KOPT-K1 (cell line): ENCODE results near the gene FUT8.

ENCODE experiments used
- H3K27ac ChIP-seq: fragments of 200-600 bp; sonication (generic); 2 replicates; pipeline ENCODE4 v1.5.1; 2016; ENCODE audit warnings: antibody characterized with exemption, mild to moderate bottlenecking, low read depth, low read length; ENCODE audit not compliant: poor library complexity, severe bottlenecking
- H3K36me3 ChIP-seq: fragments of 200-600 bp; sonication (generic); 2 replicates; pipeline ENCODE4 v1.5.1; 2017; ENCODE audit warnings: antibody characterized with exemption, mild to moderate bottlenecking, low read length, moderate library complexity; ENCODE audit not compliant: insufficient read depth
- H3K9me3 ChIP-seq: fragments of 200-600 bp; sonication (generic); 2 replicates; pipeline ENCODE4 v1.5.1; 2017; ENCODE audit warnings: antibody characterized with exemption, low read length, mild to moderate bottlenecking; ENCODE audit not compliant: insufficient read depth, poor library complexity, severe bottlenecking

FUT8 gene

GRCh38 chr14:65412032-65412846 is at the start of gene FUT8:
TSS of gene FUT8 (plus strand) at chr14:65412730. CDS start at chr14:65561564, 148,834 bp downstream.
- H3K9me3 ChIP-seq = no peaks in the 10 kb centered on the region
- no peaks in the 10 kb centered on the region; the same call in 1 of the 2 replicates for H3K36me3 ChIP-seq
- H3K27ac ChIP-seq = peak within 1 kb of the TSS; percentile 92

DNA sequence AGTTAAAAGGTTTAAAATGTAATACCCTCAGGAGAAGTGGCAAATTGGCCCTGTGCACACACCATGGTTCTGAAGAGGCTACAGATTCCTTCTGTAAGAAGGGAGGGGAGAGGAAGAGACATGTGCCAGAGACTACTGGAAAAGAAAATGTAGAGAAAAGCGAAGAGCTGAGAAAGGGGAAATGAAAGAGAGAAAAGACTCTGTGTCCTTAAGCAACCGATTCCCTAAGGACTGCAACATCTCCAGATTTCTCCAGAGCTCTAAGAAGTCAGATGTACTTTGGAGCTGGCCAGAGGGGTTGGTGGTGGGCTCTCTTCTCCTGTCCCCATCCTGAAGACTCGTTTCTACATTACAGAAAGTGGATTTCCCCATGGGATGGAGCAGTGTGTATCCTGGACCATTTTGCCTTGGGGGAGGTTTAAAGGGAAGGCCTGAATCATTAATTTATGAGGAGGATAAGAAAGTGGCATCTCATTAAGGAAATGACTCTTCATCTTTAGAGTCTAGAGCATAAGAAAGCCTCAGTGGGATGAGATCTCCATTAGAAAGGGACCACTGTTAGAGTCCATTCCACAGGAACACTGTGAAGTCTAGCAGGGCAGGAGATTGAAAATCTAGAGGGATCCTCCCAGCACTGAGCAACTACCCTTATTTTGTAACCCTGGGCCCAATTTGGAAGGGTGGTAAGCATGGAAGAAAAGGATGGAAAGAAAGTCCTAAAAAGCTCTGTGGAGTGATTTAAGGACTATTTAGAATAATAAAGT is 45.5 kb upstream of the FUT8 start:
- no peak overlapping the region for H3K27ac ChIP-seq
- H3K9me3 ChIP-seq = no peaks in the 10 kb centered on the region
- H3K36me3 ChIP-seq = no peaks in the 10 kb centered on the region

DNA sequence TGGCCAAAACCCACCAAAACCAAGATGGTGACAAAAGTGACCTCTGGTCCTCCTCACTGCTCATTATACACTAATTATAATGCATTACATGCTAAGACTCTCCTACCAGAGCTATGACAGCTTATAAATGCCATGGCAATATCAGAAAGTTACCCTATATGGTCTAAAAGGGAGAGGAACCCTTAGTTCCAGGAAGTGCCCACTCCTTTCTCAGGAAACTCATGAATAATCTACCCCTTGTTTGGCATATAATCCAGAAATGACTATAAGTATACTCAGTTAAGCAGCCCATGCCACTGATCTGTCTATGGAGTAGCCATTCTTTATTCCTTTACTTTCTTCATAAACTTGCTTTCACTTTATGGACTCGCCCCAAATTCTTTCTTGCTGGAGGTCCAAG is 43.0 kb upstream of the FUT8 start:
- Histone ChIP-seq H3K27ac (no peak overlapping the region), H3K9me3 (no peaks in the 10 kb centered on the region), H3K36me3 (no peaks in the 10 kb centered on the region)

GRCh38 chr14:65370801-65371248 is 41.7 kb upstream of the FUT8 start:
- Histone ChIP-seq H3K36me3 (no peaks in the 10 kb centered on the region), H3K27ac (no peak overlapping the region), H3K9me3 (no peaks in the 10 kb centered on the region)

DNA sequence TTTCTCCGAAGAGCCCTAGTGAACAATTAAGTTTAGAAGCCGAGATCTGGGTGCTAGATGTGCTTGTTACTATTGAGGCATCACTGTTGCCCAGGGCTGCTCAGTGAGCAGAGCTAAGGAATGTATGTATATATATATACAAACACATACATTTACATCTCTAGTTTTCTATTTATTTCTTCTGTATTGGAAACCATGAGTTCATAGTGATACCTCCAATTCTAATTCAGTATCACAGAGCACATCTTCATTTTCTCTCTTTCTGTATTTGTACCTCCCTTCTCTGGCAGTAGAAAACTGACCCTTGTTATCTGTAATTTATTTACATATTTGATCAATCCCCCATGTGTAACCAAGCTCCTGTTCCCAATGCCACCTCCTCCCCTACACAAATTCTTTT is 40.7 kb upstream of the FUT8 start:
- no peaks in the 10 kb centered on the region for H3K9me3 ChIP-seq
- H3K36me3 ChIP-seq = no peaks in the 10 kb centered on the region
- H3K27ac ChIP-seq = no peak overlapping the region

- no peaks in the 10 kb centered on the region for H3K36me3 ChIP-seq
- H3K9me3 ChIP-seq = no peaks in the 10 kb centered on the region
- H3K27ac ChIP-seq = no peak overlapping the region
Observed at GRCh38 chr14:65373016-65373670, 39.4 kb upstream of the FUT8 start.

GRCh38 chr14:65373671-65374039 is 38.9 kb upstream of the FUT8 start:
- Histone ChIP-seq H3K36me3 (no peaks in the 10 kb centered on the region), H3K9me3 (no peaks in the 10 kb centered on the region), H3K27ac (no peak overlapping the region)

GRCh38 chr14:65377576-65377975 is 35.0 kb upstream of the FUT8 start:
- no peak overlapping the region for H3K27ac ChIP-seq
- no peaks in the 10 kb centered on the region for H3K36me3 ChIP-seq
- peaks cover 13% of the 10 kb centered on the region for H3K9me3 ChIP-seq

- Histone ChIP-seq H3K36me3 (no peaks in the 10 kb centered on the region), H3K9me3 (peaks cover 13% of the 10 kb centered on the region), H3K27ac (no peak overlapping the region)
Observed at GRCh38 chr14:65382586-65382985, 29.9 kb upstream of the FUT8 start.

- H3K36me3 ChIP-seq = no peaks in the 10 kb centered on the region
- no peaks in the 10 kb centered on the region for H3K9me3 ChIP-seq
- no peak overlapping the region for H3K27ac ChIP-seq
Observed at GRCh38 chr14:65387171-65387570, 25.4 kb upstream of the FUT8 start.

DNA sequence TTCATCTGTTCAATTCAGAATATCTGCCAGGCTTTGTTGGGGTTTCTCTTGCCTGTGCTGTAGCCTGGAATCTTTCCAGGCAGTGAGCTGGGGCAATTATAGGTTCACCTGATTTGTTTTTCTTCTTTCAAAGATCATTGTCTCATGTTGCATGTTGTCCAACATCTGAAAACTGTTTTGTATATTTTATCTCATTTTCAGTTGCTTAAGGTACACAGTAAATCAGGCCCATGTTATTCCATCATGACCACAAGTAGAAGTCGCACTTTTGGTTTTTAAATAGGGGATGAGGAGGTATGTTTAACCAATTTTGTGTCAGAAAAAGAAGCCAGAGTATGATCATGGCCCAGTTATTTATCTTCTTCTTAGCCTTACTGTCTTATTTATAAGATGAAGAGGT is 24.9 kb upstream of the FUT8 start:
- no peaks in the 10 kb centered on the region for H3K36me3 ChIP-seq
- H3K9me3 ChIP-seq = no peaks in the 10 kb centered on the region
- no peak overlapping the region for H3K27ac ChIP-seq

DNA sequence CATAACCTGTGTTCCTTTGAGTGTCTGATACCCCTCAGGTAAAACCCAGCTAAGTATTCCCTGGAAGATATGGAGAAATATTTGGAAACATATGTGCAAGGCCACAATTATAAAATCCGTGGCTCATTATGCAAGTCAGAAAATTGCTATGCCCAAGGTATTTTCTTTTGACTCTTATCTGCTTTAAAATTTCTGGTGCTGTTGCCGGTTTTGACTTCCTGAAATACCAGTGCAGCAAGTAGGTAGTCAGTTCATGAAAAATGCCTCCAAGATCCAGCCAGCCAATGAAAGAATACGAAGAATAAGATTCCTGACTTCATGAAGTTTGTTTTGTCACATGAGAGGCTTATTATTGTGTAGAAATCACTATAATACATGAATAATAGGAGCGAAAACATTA is 20.2 kb upstream of the FUT8 start:
- Histone ChIP-seq H3K36me3 (no peaks in the 10 kb centered on the region), H3K27ac (no peak overlapping the region), H3K9me3 (peaks cover 38% of the 10 kb centered on the region)

GRCh38 chr14:65396082-65396910 is 16.2 kb upstream of the FUT8 start:
- no peak overlapping the region for H3K27ac ChIP-seq
- peaks cover 38% of the 10 kb centered on the region for H3K9me3 ChIP-seq

DNA sequence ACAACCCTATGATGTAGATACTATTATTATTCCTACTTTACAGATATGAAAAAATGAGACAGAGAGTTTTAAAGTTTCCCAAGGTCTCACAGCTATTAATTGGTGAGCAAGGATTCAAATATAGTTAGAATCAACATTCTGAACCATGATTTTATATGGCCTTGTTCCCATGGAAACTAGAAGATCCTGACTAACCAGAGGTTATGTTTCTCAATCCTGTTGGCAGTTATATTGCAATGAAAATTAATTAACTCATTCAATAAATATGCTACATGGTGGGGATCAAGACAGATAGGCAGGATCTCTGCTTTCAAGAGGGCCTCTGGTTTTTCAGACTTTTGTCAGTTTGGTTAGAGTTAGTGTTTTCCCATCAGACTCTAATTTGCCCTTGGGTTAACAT is 9.3 kb upstream of the FUT8 start:
- Histone ChIP-seq H3K36me3 (no peaks in the 10 kb centered on the region), H3K9me3 (no peaks in the 10 kb centered on the region), H3K27ac (no peak overlapping the region)

More at GRCh38 chr14:65396082-65396910, 16.2 kb upstream of the FUT8 start:
- no peaks in the 10 kb centered on the region for H3K36me3 ChIP-seq
